ENCODE measurements around the gene TUBA3D.
"Not testable (repeated sequence)": the region's sequence is repeated elsewhere in the genome, so short reads cannot be mapped to it uniquely, and the experiment has no call there.

TUBA3D gene

GRCh38 chr2:131475831-131476230 lies at the start of gene TUBA3D:
TUBA3D (plus strand) TSS chr2:131476119; CDS start chr2:131476200, 81 bp downstream.
- DNase-seq: no peak

- no peak for DNase-seq
Measured at GRCh38 chr2:131426727-131427126, 49.2 kb upstream of the TUBA3D start.

- DNase-seq: no peak
Measured at GRCh38 chr2:131431336-131431735, 44.6 kb upstream of the TUBA3D start.

- DNase-seq: not testable (repeated sequence)
Measured at GRCh38 chr2:131440742-131441468, 35.0 kb upstream of the TUBA3D start.

GRCh38 chr2:131444736-131445514 lies 31.0 kb upstream of the TUBA3D start:
- DNase-seq: not testable (repeated sequence)

GRCh38 chr2:131445515-131445797 lies 30.5 kb upstream of the TUBA3D start:
- not testable (repeated sequence) for DNase-seq

GRCh38 chr2:131445896-131446295 lies 30.0 kb upstream of the TUBA3D start:
- DNase-seq: no peak

- not testable (repeated sequence) for DNase-seq
Measured at GRCh38 chr2:131447981-131448380, 27.9 kb upstream of the TUBA3D start.

GRCh38 chr2:131451265-131451949 lies 24.5 kb upstream of the TUBA3D start:
- not testable (repeated sequence) for DNase-seq

GRCh38 chr2:131454914-131455313 lies 21.0 kb upstream of the TUBA3D start:
- not testable (repeated sequence) for DNase-seq

- DNase-seq: not testable (repeated sequence)
Measured at GRCh38 chr2:131467722-131468121, 8.2 kb upstream of the TUBA3D start.

- DNase-seq: not testable (repeated sequence)
Measured at GRCh38 chr2:131470944-131471343, 5.0 kb upstream of the TUBA3D start.

GRCh38 chr2:131471624-131472023 lies 4.3 kb upstream of the TUBA3D start:
- DNase-seq: not testable (repeated sequence)

GRCh38 chr2:131473266-131473665 lies 2.7 kb upstream of the TUBA3D start:
- not testable (repeated sequence) for DNase-seq

- DNase-seq: not testable (repeated sequence)
Measured at GRCh38 chr2:131476363-131476762, 444 bp downstream of the TUBA3D start.

- DNase-seq: not testable (repeated sequence)
Measured at GRCh38 chr2:131477227-131477626, 1.3 kb downstream of the TUBA3D start.

GRCh38 chr2:131478074-131478849 lies 2.3 kb downstream of the TUBA3D start:
- not testable (repeated sequence) for DNase-seq

- not testable (repeated sequence) for DNase-seq
Measured at GRCh38 chr2:131478850-131479461, 3.0 kb downstream of the TUBA3D start.

- DNase-seq: not testable (repeated sequence)
Measured at GRCh38 chr2:131480351-131480750, 4.4 kb downstream of the TUBA3D start.

GRCh38 chr2:131482506-131483155 lies 6.7 kb downstream of the TUBA3D start:
- DNase-seq: peak; percentile 50

- not testable (repeated sequence) for DNase-seq
Measured at GRCh38 chr2:131483981-131484820, 8.3 kb downstream of the TUBA3D start.

Measured in activated effector memory CD4-positive, alpha-beta T cell treated with anti-CD3 and anti-CD28 coated beads, Interleukin-2, amount 50 U/mL, for 16 hours (primary cell).